Left ventricle myocardium inferior (tissue), 1 donor: ENCODE data around the gene ATP13A1. TPM values are rescaled to one million over a fixed set of nuclear protein-coding genes. Genes with fewer than 3 reads are reported as not detected.
"Not testable (repeated sequence)": the region's sequence is repeated elsewhere in the genome, so short reads cannot be mapped to it uniquely, and the experiment has no call there.

ENCODE experiments used
- DNase-seq: peaks from one replicate; pipeline ENCODE4 v3.0.0-alpha.2; 2020
- H3K27ac ChIP-seq: fragments of 200-600 bp; replicated peaks from 2 replicates; pipeline ENCODE4 v1.8.0; 2021
- H3K27me3 ChIP-seq: fragments of 200-600 bp; 2 replicates; pipeline ENCODE4 v1.8.0; 2021; ENCODE audit warnings: low read depth
- H3K36me3 ChIP-seq: fragments of 200-600 bp; 2 replicates; pipeline ENCODE4 v1.8.0; 2021
- H3K4me1 ChIP-seq: fragments of 200-600 bp; 2 replicates; pipeline ENCODE4 v1.8.0; 2021
- H3K4me3 ChIP-seq: fragments of 200-600 bp; 2 replicates; pipeline ENCODE4 v1.8.0; 2021; ENCODE audit warnings: mild to moderate bottlenecking, moderate library complexity
- H3K9me3 ChIP-seq: fragments of 200-600 bp; replicated peaks from 2 replicates; pipeline ENCODE4 v1.8.0; 2021
- intact Hi-C: fragments of 100-400 bp; cut with micrococcal nuclease; formaldehyde crosslinking; loops from one replicate; pipeline ENCODE4 v1.11.0; 2022
- total RNA-seq: library from RNA; stranded (reverse); fragmentation: NEBNext Ultra II Directional; extraction: Animal tissue kit (Norgen Biotek cat#: 25700); gene quantifications from one replicate; pipeline ENCODE4 v1.2.1, GENCODE V29; 2021
- TF ChIP-seq, protein P1 (sequence below): fragments of 200-600 bp; IDR thresholded peaks from 2 replicates; pipeline ENCODE4 v1.8.0; 2021; ENCODE audit warnings: antibody characterized with exemption, mild to moderate bottlenecking, borderline replicate concordance
- donor health status: DM: no; HTN: yes; CAD: no; lungs with severe emphysema.

Gene ATP13A1
- total RNA-seq, 1 donor from 2014 or later, result 16.5 TPM

GRCh38 chr19:19668230-19669012 lies 4.9 kb upstream of the ATP13A1 start, which contains the start of gene ZNF101:
TSS of gene ZNF101 (plus strand) at chr19:19668839. CDS start at chr19:19668964, 125 bp downstream.
- intact Hi-C loops, result no loop called here
- DNase-seq, result peak; percentile 93
- peaks cover 28% of the 10 kb centered on the region for H3K4me1 ChIP-seq
- no peaks in the 10 kb centered on the region for H3K9me3 ChIP-seq
- H3K36me3 ChIP-seq, result peaks cover 6% of the 10 kb centered on the region
- peak within 1 kb of the TSS; percentile 79 for H3K4me3 ChIP-seq
- H3K27me3 ChIP-seq, result no peaks in the 10 kb centered on the region
- TF ChIP-seq, protein P1, sequence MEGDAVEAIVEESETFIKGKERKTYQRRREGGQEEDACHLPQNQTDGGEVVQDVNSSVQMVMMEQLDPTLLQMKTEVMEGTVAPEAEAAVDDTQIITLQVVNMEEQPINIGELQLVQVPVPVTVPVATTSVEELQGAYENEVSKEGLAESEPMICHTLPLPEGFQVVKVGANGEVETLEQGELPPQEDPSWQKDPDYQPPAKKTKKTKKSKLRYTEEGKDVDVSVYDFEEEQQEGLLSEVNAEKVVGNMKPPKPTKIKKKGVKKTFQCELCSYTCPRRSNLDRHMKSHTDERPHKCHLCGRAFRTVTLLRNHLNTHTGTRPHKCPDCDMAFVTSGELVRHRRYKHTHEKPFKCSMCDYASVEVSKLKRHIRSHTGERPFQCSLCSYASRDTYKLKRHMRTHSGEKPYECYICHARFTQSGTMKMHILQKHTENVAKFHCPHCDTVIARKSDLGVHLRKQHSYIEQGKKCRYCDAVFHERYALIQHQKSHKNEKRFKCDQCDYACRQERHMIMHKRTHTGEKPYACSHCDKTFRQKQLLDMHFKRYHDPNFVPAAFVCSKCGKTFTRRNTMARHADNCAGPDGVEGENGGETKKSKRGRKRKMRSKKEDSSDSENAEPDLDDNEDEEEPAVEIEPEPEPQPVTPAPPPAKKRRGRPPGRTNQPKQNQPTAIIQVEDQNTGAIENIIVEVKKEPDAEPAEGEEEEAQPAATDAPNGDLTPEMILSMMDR, result no peak
- peak within 1 kb of the TSS; percentile 77 for H3K27ac ChIP-seq

GRCh38 chr19:19665420-19665948 lies 2.0 kb upstream of the ATP13A1 start:
- DNase-seq, H3K36me3 ChIP-seq, H3K27me3 ChIP-seq, H3K9me3 ChIP-seq, H3K4me3 ChIP-seq, H3K27ac ChIP-seq, intact Hi-C loops: not testable (repeated sequence)
- H3K4me1 ChIP-seq, result peaks cover 52% of the 10 kb centered on the region

DNA sequence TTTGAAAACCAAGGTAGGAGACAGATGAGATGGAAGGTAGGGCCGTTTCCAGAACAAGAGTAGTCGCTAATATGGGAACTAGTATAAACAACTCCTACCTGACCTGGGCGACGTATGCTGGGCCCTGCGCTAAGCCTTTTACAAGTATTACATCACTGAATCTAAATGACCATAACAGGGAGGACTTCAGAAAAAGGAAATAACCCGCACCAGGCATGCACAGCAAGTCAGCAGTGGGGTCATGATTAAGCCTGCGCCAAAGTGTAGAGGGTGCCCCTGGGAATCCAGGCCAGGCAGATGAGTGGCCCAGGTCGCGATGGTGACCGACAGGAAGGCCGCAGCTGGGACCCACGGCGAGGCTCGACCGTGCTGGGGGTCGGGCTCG lies 613 bp downstream of the ATP13A1 start:
- H3K4me3 ChIP-seq, result peak overlapping the region; percentile 91
- no peaks in the 10 kb centered on the region for H3K9me3 ChIP-seq
- TF ChIP-seq, protein P1, result no peak
- H3K4me1 ChIP-seq, result peaks cover 29% of the 10 kb centered on the region
- H3K36me3 ChIP-seq, result peaks cover 20% of the 10 kb centered on the region
- DNase-seq, result peak; percentile 34
- intact Hi-C loops, result no loop called here
- H3K27me3 ChIP-seq, result no peaks in the 10 kb centered on the region
- peak overlapping the region; percentile 96 for H3K27ac ChIP-seq

DNA sequence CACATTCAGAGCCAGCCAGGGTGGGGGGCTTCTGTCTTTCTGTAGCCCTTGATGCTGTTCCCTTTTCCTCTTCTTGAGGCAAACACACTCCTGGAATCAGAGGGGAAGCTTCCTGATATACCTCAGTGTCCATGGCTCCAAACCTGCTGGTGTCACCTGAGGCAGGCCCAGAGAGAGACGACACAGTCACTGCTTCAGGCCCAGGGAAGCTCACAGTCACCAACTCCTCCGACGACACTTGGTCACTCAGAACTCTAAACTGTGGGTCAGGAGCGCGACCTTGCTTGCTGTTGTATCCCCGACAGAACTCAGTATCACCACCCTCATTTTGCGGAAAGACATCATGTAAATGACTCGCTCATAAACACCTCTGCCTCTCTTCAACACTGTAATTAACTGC lies 1.1 kb downstream of the ATP13A1 start:
- Histone ChIP-seq H3K27ac (no peak overlapping the region), H3K36me3 (peaks cover 25% of the 10 kb centered on the region), H3K4me1 (peaks cover 29% of the 10 kb centered on the region), H3K9me3 (no peaks in the 10 kb centered on the region), H3K4me3 (peak overlapping the region; percentile 91), H3K27me3 (no peaks in the 10 kb centered on the region)
- no peak for DNase-seq
- TF ChIP-seq, protein P1, result no peak
- intact Hi-C loops, result no loop called here

GRCh38 chr19:19661675-19662251 lies 1.7 kb downstream of the ATP13A1 start:
- peaks cover 29% of the 10 kb centered on the region for H3K4me1 ChIP-seq
- H3K4me3 ChIP-seq, result peak overlapping the region; percentile 91
- no peaks in the 10 kb centered on the region for H3K9me3 ChIP-seq
- peaks cover 31% of the 10 kb centered on the region for H3K36me3 ChIP-seq
- DNase-seq, result no peak
- TF ChIP-seq, protein P1, result no peak
- intact Hi-C loops, result no loop called here
- H3K27me3 ChIP-seq, result no peaks in the 10 kb centered on the region
- no peak overlapping the region for H3K27ac ChIP-seq
